Middle frontal gyrus (tissue), 1 donor: Measurements from ENCODE around the gene TMEM179.
A peak's percentile ranks its signal among the peaks of the same experiment; 100 is the strongest.

Experiments
- DNase-seq: peaks from one replicate; pipeline ENCODE4 v3.0.0-alpha.2; 2015; ENCODE audit warnings: low spot score; ENCODE audit errors: extremely low spot score

Gene TMEM179

GRCh38 chr14:104545942-104546501 is 58.5 kb downstream of the TMEM179 start:
- no peak for DNase-seq

- DNase-seq: peak; percentile 29
Observed at GRCh38 chr14:104545151-104545941, 59.2 kb downstream of the TMEM179 start.

- DNase-seq: no peak
Observed at GRCh38 chr14:104544362-104544961, 60.1 kb downstream of the TMEM179 start.

- no peak for DNase-seq
Observed at GRCh38 chr14:104542871-104543830, 61.4 kb downstream of the TMEM179 start.

GRCh38 chr14:104541905-104542465 is 62.6 kb downstream of the TMEM179 start:
- no peak for DNase-seq
